ENCODE data around the gene CXCL6.

The CXCL6 gene

DNA sequence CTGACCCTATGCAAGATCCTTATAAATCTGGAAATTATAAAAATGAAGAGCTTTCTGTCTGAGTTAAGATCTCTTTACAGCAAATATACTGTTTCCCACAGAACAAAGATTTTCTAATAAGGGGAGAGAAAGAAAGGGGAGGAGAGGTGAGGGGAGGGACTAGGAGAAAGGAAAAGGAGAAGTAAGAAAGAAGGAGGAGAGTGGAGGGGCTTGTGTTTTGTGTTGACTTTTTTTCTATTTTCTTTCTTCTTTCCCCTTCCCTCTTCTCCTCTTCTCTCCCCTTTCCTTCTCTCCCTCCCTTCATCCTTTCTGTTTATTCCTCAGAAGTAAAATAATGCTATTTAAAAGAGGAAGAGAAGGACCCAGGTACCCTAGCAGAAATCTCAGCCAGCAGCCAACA, 6.2 kb downstream of the CXCL6 start:
- DNase-seq (ENCODE audit: low read depth in 3 of 3), result no peak

DNA sequence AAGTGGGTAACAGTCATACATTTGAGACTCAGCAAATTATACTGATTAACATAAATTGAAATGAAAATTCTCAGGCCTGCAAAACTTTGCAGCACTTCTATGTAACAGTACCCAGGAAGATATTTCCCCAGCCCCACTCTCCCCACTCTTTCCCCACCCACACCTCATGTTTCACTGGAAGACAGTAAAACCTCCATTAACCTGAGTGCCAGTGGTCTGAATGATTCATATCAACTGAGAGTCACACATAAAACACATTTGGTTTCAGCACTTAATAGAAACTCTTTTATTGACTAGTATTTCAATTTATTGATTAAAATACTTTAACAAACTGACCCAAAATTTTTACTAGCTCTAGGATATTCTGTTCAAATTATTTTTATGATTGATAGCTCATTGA, 6.9 kb downstream of the CXCL6 start:
- no peak for DNase-seq (ENCODE audit: low read depth in 3 of 3)

GRCh38 chr4:73844345-73844744, 7.9 kb downstream of the CXCL6 start:
- no peak for DNase-seq (ENCODE audit: low read depth in 3 of 3)

- no peak for DNase-seq (ENCODE audit: low read depth in 3 of 3)
Measured at GRCh38 chr4:73844806-73845205, 8.3 kb downstream of the CXCL6 start.

DNA sequence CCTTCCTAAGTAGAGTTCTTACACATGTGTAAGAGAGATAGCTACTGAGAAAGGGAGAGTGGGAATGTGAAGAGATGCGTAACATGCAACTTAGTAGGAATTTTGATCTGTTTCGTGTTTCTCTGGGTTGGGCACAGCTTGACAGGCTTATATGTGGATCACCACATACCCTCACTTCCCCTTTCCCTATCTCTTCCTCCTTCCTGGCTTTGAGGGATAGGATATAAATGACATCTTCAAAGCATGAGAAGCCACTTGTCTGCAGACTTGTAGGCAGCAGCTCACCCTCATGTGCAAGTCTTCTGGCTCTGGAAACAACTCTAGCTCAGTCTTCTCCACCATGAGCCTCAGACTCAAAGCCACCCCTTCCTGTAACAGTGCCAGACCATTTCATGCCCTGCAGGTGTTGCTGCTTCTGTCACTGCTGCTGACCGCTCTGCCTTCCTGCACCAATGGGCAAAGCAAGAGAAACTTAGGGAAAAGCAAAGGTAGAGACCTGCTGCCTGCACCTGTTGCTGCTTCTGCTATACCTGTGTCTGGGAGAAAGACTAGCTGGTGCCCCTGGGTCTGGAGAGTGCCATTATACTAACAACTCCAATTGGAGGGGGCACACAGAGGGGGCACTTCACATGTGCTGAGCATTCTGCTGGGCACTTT, 11.2 kb downstream of the CXCL6 start:
- no peak for DNase-seq (ENCODE audit: low read depth in 3 of 3)

DNA sequence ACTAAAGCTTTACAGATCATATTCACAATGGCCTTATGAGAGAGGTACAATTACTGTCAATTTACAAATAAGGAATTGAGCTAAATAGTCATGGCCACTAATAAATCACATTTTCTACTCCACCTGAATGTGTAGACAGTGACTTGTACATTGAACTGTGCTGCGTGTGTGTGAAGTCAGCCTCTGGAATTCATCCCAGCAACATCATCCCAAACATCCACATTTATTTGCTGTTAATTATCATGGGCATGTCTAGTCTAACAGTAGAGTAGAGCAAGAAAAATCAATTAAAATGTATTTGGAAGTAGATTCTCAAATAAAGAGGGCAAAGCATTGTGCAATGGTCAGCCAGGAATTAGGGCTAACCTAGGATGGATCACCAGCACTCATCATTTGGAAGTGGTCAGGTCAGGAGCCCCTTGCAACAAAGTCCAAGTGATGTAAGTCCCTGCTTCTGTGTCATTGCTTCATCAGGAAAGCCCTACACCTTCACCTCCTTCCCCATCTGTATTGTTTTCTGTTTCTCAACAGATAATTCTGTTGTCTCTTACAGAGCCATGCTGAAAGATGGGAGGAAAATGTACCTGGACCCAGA, 11.8 kb downstream of the CXCL6 start:
- no peak for DNase-seq (ENCODE audit: low read depth in 3 of 3)

- DNase-seq (ENCODE audit: low read depth in 3 of 3), result no peak
Measured at GRCh38 chr4:73850261-73850970, 13.9 kb downstream of the CXCL6 start.

DNA sequence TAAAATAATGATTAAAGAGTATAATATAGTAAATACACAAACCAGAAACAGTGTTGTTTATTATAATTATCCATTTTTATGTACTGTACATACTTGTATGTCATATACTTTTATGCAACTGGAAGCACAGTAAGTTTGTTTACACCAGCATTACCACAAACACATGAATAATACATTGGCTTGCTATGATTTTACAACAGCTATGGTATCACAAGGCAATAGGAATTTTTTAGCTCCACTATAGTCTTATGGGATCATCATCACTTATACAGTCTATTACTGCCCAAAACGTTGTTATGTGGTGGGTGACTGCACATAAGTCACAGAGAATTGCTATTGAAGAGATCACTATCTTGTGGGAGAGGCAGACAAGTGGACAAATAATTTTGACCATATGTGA, 14.8 kb downstream of the CXCL6 start:
- no peak for DNase-seq (ENCODE audit: low read depth in 3 of 3)

DNA sequence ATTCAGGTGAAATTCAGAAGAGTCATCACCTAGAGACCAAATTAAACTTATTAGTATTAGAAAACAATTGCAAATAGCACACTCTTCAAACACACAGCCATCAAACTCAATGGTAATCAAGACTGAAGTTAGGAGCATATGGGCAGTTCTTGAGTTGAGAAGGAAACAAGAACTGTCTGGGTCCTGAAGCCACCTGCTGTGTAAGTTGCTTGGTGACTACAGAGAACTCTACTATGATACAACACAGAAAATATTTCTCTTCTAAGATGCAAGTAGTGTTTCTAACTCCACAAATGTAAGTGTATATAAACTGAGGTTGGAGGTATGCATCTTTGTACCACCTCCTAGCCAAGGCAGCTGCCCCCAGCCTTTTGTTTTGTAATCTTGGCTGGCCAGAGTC, 16.3 kb downstream of the CXCL6 start:
- no peak for DNase-seq (ENCODE audit: low read depth in 3 of 3)

DNA sequence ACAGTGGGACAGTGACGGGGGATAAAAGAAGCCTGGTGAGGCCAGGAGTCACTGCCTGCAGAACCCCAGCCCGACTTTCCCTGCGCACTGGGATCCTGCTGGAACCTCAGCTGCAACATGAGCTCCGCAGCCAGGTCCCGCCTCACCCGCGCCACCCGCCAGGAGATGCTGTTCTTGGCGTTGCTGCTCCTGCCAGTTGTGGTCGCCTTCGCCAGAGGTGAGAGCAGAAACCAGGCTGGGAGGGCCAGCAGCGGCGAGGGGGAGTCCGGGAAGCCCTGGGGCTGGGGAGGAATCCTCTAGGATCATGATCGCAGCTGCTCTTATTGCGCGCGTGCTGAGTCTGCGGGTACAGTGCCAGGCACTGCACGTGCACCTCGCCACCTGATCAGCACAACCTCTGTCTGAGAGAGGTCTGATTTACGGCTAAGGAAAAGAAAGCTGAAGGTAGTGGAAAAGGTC, 16.8 kb downstream of the CXCL6 start, which contains the start of gene PF4V1:
Gene PF4V1 (plus strand): TSS at position 51 of the 459 bp plus-strand sequence. CDS start 67 bp downstream, at position 118.
- no peak for DNase-seq (ENCODE audit: low read depth in 3 of 3)

- DNase-seq (ENCODE audit: low read depth in 3 of 3), result no peak
Measured at GRCh38 chr4:73853718-73854473, 17.4 kb downstream of the CXCL6 start.

- DNase-seq (ENCODE audit: low read depth in 3 of 3), result no peak
Measured at GRCh38 chr4:73855406-73855805, 18.9 kb downstream of the CXCL6 start.

DNA sequence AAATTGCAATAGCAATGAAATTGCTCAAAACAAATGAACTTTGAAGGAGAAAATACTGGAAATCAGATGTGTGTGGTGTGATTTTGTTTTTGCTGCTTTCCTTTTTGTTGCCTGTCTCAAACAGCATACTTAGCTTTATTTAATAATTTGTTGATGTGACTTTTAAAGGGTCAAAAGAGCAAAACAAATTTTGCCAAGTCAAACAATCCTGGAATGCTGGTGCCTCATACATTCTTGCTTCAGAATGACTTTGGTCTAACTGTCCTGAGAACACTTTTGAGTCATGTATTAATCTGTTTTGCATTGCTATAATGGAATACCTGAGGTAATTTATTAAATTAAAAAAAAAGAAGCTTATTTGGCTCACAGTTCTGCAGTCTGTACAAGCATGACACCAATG, 20.0 kb downstream of the CXCL6 start:
- no peak for DNase-seq (ENCODE audit: low read depth in 3 of 3)

GRCh38 chr4:73859614-73860088, 23.2 kb downstream of the CXCL6 start:
- no peak for DNase-seq (ENCODE audit: low read depth in 3 of 3)

GRCh38 chr4:73860181-73860580, 23.7 kb downstream of the CXCL6 start:
- DNase-seq (ENCODE audit: low read depth in 3 of 3), result no peak

GRCh38 chr4:73860917-73861316, 24.4 kb downstream of the CXCL6 start:
- no peak for DNase-seq (ENCODE audit: low read depth in 3 of 3)

DNA sequence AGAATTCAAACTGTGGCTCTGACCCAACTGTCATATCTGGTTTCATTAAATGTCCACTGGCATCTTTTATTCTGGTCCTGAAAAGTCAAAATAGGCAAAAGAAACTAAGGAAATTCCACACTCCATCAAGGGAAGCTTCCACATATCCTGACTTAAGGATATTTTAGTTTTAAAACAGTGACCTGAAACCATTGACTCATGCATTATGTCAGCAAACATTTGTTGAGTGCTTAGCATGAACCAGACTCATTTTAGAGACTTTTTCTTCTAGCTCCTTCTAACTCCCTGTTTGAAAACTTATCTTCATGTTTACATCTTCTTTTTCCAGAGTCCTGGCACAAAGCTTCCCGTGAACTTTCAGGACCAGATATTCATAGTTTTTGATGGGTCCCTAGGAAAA, 25.8 kb downstream of the CXCL6 start:
- no peak for DNase-seq (ENCODE audit: low read depth in 3 of 3)

DNA sequence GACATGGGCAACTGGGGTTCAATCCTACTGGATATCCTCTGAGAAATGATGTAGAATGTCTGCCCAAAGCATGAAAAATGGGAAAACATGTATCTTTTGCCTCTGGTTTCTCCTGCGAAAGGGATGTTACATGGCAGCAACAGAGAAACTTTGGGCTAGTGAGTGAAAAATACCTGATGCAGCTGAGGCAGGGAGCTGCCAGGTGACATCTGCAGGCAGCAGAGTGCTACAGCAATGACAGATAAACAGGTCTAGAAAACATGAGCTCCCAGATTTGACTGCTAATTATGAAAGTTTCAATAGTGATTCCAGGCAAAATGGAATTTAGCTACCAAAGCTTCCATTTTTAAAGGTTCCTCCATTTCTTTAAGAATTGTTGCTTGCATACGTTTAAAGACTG, 27.9 kb downstream of the CXCL6 start:
- DNase-seq (ENCODE audit: low read depth in 3 of 3), result no peak

GRCh38 chr4:73864961-73865360, 28.5 kb downstream of the CXCL6 start:
- no peak for DNase-seq (ENCODE audit: low read depth in 3 of 3)

DNA sequence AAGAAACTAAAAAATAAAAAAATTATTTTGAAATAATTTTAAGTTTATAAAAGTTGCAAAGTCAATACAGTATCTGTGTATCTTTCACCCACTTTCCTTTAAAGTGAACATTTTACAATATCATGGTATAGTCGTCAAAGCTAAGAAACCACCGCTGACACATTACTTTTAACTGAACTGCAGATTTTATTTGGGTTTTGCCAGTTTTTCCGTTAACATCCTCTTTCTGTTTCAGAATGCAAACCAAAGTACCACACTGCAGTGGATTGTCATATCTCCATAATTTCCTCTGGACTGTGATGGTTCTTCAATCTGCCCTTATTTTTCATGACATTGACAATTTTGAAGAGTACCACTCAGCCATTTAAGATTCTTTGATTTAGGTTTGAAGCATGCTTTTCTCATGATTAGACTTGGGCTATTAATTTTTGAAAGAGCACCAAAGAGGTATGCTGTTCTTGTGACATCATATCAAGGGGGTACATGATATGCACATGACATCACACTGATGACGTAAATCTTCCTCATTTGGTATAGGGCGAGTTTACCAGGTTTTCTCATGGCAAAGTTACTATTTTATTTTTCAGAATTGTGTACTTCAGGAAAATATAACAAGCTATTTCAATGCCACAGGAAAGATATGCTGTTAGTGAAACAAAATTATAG, 29.1 kb downstream of the CXCL6 start:
- no peak for DNase-seq (ENCODE audit: low read depth in 3 of 3)

DNA sequence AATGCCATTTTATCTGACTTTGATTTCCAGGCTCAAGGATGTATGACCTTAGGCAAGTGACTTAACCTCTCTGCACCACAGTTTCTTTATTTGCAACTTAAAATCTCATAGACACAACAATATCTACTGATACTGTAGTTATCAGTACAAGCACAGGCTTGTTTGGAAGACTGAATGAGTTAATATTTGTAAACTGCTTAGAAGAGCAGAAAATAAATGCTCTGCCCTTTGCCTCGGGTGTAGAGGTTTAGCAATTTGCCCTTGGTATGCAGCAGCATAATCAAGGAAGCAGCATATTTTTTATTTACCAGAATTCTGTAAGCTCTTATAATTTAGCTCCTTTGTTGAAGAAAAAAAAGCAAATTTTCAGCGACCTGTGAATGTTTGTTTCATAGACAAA, 29.8 kb downstream of the CXCL6 start:
- no peak for DNase-seq (ENCODE audit: low read depth in 3 of 3)

DNA sequence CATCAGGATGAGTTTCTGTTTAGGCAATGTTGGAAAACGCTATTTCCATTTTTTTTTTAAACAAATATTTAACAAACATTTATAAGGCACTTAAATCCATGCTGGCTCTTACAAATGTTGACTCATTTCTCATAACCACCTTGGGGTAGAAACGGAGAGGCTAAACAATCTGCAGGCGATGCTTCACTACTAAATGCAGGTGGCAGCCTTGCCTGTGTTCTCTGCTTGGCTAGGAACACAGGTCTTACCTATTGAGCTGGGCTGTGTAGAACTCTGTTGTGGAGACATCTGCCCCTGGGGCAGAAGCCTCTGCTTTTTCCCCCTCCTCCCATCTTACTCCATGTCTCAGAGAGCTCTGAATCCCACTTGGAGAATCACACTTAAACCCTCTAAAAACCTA, 31.3 kb downstream of the CXCL6 start:
- DNase-seq (ENCODE audit: low read depth in 3 of 3), result no peak
